NCI-H187 (cell line): ENCODE data around the gene PDE10A.

Experiments
- DNase-seq, 2 experiments: peaks; one replicate each; lab custom pipeline; 2025; lab: John Stamatoyannopoulos, UW

Gene PDE10A

DNA sequence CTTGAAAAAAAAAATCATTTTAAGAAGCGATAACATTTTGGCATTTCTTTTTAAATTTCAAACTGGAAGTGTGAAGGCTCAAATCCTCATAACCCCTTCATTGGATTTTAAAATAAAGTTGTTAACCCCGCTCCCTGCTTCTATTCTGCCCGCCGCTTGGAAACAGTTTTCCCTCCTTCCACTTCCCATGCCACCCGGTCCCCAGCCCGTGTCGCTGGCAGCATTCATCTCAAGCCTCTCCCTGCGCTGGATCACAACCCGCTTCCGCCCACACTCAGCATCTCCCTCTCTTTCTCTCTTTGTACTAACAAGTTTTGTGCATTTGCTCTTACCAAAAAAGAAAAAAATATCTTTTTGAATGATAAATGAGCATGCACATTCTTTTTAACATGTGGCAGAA is 15.4 kb upstream of the PDE10A start:
- DNase-seq = no peak

DNA sequence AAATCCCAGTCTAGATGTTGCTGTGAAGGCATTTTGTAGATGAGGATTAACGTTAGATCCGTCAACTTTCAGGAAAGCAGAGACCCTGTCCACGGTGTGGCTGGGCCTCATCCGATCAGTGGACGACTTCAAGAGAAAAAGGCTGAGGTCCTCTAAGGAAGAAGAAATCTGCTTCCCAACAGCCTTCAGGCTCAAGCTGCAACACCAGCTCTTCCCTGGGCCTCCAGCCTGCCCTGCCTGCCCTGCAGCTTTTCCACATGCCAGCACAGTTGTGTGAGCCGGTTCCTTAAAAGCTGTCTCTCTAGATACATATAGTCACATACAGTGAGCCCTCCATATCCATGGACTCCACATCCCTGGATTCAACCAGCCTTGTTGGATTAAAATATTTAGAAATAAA is 14.1 kb upstream of the PDE10A start:
- DNase-seq = no peak

DNA sequence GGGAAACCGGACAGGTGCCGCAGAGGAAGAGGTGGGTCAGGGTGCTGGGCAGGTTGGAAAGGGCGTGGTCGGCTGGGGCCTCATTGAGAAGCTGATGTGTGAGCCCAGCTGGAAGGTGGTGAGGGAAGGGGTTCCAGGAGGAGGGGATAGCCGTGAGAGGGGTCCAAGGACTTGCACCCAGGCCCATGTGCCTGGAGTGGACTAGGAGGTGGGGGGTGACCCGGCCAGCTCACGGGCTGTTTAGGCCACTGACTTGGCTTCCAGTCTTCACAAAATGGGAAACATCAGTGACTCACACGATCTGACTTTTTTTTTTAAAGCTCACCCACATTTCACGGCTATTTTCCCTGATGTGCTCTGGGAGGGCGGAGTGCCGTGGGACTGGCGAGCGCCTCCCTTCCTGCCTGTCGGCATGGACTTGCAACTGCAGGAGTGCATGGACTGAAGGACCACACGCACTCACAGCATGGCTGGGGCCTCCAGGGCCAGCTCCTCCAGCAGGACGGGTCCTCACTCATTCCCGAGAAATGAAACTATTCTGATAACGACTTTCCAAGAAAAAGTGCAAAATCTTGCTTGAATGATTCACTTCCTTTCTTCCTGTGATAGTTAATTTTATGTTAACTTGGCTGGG is 13.5 kb upstream of the PDE10A start:
- DNase-seq = no peak

DNA sequence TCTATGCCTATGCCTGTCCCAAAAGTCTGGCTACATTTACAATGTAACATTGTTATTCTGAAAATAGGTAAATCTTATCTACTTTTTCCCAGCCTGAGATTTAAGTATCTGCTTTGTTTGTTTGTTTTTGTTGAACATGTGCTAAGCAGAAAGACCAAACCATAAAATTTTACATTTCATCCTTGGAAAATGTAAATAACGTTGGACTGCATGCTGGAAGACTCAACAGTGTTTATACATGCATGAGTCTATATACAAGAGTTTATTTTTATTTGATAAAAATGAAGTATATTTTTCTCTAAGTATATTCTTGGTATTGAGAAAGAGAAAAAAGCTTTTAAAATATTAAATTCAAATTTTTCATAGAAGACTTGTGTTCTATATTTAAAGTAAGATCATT is 12.1 kb upstream of the PDE10A start:
- DNase-seq = no peak

DNA sequence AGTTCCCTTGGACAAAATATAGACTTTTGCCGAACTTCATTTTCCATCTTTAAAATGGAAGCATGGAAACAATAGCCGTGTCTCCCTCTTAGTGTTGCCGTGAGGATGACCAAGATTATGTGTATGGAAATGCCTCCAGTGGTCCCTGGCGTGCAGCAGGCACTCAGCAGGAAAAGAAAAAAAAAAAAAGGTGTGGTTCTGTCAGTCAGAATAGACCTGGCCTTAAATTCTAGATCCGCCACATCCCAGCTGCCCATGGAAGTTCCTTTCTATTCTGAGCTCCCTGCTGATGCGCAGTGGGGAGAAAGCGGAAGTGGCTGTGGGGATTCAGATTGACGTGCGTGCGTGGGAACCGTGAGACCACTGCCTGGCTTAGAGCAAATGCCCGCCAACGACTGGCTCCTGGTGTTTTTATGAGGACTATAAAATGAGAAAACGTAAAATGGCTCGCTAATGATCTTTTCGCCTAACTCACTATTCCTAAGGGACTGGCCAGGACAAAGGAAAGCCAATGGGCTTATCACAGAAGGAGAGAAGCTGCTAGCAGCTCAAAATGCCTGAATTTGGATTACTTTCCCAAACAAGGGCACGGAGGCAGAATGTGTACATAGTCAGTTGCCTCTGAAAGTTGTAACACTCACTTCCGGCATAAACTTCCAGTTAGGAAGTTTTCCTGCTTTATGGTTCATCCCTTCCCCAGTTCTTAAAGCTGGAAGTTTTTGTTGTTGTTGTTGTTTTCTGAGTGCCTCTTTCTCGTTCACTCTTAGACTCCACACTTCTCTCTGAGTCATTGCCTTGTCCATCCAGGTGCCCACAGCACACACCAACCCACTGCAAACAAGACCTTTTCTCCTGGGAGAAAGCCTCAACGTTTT is 11.4 kb upstream of the PDE10A start:
- no peak for DNase-seq

DNA sequence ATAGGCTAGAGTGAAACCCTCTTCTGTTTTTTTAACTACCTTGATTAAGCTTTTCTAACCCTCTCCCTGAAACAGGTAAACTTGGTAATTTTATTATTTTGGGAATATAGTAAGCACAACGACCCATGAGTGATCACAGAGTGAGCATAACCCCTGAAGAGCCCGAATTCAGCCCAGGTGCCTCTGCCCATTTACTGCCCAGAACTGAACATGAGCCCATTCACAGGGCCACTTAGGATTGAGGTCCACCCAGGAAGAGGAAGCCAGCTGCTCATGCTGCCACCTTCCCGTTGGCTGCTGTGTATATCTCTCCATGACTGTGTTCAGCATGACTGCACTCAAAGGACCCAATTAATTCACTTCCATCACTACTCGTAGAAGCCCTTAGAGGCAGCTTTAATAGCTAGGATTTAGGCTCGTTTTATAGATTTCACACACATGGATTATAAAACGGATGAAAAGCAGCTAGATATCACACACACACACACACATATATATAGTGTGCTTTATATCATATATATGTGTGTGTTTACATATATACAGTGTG is 8.3 kb upstream of the PDE10A start:
- DNase-seq = no peak

DNA sequence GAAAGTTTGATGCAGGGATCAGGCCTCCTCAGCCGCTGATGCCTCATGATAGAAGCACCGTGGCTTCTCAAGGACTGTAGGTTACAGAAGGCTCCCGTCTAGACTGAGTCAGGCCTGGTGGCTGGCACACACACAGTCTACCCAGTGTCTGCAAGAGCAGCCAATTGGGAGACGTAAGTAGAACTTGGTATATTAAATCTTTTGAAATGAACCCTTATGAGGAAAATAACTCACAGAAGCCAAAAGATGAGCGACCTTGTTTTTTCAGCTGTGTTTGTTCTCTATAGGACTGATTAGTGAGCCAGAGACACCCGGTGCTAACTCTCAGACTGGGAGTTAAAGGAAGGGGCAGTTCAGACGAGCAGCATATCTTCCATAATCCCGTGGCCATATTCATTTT is 5.9 kb upstream of the PDE10A start:
- DNase-seq = no peak

DNA sequence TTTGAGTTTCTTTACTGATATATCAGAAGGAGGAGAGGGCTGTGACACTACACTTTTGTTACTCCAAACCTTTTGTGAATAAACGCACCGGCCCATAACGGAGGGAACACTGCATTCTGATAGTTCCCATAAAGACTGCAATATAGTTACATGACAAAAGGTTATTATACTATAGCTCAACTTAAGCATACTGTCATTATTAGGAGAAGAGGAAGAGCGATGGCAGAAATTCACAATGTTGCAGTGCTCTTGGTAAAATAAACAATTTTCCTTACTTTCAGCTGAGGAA is 2.3 kb upstream of the PDE10A start:
- no peak for DNase-seq

DNA sequence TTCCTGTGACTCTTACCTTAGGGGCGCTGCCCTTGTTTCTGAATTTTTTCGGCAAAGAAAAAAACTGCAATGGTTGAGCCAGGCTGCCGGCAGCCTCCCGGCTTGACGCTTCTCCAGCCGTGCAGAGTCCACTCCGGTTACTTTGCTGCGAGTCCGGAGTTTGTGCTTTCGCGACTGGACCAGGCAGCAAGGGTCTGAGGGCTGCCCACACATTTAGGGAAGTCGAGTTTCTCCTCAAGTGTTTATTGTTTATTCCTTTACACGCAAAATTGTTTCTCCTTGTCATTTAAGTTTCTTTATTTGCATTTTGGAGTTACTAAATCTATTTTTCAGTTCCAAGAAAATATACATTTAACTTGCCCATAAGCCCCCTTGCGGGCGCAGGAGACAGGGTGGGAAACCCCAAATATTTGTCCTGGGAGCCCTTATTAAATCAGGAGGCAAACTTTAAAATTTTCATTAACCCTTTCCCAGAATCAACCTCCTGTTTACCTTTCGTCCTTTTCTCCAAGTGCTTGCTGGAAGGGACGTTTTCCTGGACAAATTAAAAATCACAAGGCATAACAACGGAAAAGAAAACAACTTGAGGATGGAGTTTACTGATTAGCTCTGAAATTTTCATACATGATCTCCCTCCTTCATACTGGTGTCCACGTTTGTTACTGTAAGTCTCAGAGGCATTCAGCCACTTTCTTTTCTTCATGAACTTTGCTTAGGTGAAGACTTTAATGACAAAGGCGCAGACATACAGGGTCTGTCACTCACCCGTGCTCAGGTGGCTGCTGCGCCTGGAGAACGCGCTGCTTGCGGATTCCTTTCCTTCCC is 1.7 kb upstream of the PDE10A start:
- DNase-seq = no peak

DNA sequence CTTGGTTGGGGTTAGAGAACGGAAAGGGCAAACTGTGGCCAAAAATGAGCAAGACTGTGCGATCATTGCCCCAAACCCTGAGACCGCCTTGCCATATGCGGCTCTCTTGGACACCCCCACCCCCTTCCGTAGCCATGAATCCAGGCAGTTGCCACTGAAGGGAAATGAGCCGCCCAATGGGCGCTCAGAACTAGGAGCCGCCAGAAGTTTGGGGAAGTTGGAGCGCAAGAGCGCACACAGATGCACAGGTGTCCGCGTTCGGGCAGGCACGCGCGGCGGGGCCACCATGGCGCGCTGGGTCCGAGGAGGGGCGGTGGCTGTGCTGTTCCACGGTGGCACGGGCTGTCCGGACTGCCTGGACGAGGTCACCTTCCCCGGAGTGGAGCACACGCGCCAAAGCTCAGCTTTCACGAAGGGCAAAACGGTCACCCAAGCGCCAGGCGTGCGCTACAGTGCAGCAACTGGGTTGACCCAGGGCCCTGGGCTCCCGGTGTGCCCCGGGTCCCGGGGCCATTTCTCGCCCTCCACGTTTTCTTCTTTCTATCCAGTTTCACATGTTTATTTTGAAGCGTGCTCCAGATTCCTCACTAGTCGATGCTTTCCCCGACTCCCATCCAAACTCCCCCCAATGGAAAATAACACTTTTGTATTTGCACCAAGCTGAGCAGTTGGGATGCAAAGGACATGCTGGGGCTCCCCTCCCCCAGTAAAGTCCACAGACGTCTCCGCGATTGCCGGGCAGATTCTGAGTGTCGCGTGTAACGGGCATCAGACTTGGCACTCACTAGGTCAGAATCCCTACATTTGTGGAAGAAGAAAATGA is 906 bp upstream of the PDE10A start:
- DNase-seq = no peak

DNA sequence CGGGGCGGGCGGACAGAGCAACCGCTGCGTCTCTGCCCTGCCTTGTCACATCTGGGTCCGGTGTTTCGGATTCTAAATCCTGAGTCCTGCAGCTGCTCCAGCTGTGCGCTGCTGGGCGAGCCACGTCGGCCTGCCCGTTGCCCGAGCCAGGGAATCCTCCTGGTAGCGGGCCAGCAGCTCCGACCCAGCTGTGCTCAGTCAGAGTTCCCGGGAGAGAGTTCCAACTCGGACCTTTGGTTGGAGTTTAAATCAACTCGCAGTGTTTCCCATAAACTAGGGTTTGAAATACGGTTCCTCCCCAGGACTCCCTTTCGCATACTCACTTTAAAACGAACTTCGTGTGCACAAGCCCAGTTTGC is 315 bp upstream of the PDE10A start:
- no peak for DNase-seq

DNA sequence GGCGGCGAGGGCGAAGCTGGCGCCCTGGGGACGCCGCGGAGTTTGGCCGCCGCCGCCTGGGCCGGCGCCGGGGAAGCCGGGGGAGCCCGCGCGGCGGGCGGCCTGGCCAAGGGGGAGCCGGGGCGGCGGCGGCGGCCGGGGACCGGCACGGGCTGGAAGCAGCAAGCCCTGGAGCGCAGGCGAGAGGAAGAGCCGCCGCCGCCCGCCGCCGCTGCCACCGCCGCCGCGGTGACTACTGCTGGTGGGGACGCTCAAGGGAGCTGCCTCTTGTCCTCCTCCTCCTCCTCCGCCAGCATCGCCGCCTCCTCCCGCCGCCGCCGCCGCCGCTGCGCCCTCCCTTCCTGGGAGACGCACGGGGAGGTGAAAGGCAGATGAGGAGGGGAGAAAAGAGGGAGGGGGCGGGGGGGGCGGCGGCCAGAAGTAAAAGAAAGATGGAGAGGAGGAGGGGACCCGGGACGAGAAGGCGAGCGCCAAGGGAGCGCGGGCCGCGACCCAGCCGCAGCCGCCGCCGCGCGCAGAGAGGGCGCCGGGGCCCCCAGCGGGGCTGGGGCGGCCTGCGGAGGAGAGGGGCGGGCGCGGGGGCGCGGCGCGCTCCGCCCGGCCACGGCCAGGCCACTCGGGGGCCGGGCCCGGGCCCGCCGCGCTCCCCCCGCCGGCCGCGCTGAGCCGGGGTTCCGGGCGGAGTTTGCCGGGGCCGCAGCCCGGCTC is 846 bp downstream of the PDE10A start:
- DNase-seq = no peak

DNA sequence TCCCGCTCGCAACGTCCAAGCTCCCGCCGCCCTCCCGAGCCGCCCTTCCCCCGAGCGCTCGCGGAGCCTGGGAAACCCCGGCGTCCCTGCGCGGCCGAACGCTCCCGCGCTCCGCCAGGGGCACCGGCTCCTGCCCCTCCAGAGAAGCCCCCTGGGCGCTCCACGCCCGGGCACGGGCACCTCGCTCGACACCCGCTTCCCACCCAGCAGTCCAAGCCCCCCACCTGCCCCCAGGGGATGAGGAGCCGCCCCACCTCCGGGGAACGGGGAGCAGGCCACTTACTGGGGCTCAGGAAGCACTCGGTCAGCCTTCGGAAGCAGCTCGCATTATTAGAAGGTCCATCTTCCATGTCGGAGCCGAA is 1.4 kb downstream of the PDE10A start:
- no peak for DNase-seq

DNA sequence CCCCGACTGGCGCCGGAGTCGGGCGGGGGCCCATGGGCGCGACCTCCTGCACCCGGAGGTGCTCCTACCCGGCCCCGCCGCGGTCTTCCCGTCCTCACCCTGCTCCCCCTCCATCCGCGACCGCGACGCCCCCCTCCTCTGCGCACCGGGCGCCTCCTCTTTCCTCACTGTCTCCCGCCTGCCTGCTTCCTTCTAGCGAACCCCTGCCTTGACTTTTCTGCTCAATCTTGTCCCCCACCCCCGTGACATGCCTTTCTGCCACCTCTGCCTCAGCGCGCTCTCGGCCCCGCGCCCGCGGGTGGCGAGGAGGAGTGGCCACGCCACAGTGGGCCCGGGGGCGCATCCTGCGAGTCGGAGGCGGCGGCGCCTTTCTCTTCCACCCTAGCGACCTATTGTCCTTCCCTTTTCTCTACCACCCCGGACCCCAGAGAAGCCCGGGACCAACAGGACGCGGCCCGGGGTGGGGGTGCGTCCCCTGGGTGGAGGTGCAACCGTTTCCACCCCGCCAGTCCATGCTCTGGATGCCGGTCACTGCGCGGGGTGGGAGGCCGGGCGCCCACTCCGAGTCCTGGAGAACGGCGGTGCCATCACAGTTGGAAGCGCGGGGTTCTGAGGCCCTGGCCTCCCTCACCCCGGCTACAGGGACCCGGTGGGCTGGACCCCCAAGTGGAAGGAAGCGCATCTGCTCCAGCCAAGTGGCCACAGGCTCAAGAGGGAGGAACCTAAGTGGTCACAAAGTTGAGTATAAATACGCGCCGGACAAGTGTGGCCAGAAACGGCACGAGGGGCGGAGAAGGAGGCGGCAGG is 2.0 kb downstream of the PDE10A start:
- no peak for DNase-seq

DNA sequence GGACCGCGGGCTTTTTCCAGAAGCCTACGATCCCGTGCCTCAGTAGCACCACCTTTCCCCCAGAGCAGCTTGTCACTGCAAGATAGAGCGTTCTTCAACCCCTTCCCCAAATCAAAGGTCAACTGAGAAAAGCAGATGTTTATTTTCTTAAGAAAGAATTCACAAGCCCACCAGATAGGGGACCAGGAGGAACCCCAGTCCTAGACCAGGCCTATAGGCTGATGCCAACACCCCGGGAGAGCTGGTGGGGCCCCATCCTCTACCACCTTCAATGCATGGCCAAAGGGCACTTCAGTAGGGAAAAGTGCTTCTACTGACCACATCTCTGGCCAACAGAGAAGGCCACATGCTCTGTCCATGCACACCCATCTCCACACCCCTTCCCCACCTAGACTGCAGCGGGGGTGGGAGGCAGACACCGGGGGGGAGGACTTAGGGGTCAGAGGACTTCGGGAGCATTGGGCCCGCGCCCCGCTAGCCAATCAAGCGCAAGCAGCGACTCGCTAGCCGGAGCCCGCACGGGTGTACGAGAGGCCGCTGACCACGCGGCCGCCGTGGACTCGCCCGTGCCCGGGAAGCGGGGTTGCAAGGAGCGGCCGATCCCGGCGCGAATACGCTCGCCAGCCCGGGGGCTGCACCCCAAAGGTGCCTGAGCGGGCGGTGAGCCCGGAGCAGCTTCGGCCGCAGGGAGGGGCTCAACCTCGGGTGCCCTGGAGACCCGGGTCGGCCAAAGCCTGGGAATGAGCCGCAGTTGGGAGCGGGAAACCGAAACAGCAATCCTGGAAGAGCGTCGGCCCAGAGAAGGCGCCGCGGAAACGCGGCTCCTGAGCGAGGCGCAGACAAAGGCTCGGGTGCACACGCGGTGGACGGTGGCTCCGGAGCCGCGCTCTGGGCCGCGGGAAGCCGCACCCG is 2.8 kb downstream of the PDE10A start:
- DNase-seq = no peak

DNA sequence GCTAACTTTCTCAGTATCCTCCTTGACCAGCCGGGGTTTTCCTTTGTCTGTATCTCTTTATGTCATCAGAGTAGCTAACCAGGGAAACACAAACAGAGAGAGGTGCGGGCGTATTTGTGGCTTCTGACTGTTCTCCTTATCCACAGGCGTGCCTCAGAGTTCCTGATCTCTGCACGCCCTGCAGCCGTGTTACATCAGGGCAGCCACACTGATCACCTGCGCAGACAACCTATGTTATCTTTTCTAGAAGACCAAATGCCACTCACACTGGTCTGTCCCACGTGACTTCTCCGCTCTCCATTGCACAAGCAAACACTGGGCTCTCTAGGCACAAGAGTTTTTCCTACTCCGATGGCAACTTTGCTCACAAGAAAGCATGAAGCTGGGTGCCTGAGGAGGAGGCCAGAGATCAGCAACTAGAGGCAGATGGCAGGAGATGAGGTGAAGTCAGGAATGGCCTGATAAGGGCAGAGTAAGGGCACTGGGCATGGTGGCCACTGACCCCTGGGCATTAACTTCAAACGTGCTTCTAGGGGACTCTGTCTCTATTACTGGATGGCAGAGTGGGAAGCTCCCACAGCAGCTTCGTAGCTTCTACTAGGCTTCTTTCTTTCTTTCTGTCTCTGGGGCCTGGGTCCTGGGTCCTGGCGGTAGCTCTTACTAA is 4.5 kb downstream of the PDE10A start:
- no peak for DNase-seq

DNA sequence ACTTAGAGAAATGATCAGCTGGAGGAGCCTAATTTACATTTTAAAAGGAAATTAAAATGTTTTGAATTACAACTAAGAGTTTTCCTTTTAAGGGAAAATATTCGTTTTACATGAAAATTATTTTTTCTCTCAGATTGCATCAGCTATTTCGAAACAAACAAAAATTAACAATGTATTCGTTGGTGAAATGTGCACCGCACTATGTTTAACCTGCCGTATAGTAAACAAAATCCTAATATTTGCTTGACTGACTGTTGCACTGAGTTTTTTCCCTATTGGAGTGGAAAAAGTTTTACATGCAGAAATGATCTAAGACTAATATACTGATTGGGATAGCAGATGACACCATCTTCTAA is 5.7 kb downstream of the PDE10A start:
- no peak for DNase-seq

DNA sequence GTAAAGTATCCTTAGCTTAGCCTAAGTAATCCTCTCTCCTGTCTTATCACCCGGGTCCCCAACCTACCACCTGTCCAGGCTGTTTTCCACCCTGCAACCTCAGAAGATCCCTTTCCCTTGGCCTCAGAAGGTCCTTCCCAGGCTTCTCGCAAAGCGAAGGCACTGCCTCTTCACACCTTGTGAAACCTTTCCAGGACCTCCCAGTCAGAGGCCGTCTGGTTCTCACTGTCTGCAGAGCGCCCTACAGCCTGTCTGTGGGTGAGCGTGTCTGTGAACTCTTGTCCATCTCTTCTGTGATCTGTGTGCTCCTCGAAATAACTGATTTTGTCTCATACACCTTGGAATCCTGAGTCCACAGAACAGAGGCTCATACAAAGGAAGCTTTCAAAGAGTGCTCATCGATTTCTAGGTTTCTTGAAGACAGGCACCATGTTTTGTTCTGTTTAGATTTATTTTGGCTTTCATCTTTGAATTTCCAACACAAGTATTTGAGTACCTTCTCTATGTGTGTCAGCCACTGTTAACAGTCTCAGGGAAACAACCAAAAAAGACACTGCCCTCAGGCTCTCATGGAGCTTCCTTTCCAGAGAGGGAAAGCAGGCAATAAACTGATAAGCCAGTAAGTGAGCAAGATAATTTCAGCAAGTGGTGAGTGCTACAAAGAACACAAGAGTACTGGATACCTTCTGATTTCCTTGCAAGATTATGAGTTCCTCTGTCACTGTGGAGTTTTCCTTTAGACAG is 6.3 kb downstream of the PDE10A start:
- no peak for DNase-seq
